CD14-positive monocyte (primary cell): ENCODE data around the gene PBX3. TPM values are rescaled to one million over a fixed set of nuclear protein-coding genes. Genes with fewer than 3 reads are reported as not detected.

Source experiments
- DNase-seq, 3 donors: peaks; one replicate each; pipeline ENCODE4 v3.0.0-alpha.2; 2011 to 2022
- H2AFZ ChIP-seq: 2 replicates; pipeline ENCODE4 v1.6.0; 2012; ENCODE audit warnings: mild to moderate bottlenecking, low read depth, low read length, inconsistent platforms; ENCODE audit not compliant: insufficient read depth, poor library complexity, severe bottlenecking
- H3K27ac ChIP-seq, 2 donors: 1 replicate in 1 of 2; 2 replicates in 1 of 2; pipeline ENCODE4 v1.5.1; 2012 to 2013; ENCODE audit warnings: low read length in 2 of 2, control low read depth in 1 of 2, inconsistent platforms in 1 of 2, low read depth in 1 of 2, mild to moderate bottlenecking in 1 of 2
- H3K27me3 ChIP-seq, 2 donors: one replicate each; pipeline versions ENCODE4 v1.6.0 to v1.6.1; 2011 to 2013; ENCODE audit warnings: low read length in 2 of 2; ENCODE audit not compliant: control insufficient read depth in 2 of 2, insufficient read depth in 2 of 2
- H3K36me3 ChIP-seq, 2 donors: replicated peaks in 1 of 2; 1 replicate in 1 of 2; 2 replicates in 1 of 2; pipeline versions ENCODE4 v1.5.1 to v1.6.1; 2012 to 2013; ENCODE audit warnings: low read length in 2 of 2, control low read depth in 1 of 2, inconsistent platforms in 1 of 2, mild to moderate bottlenecking in 1 of 2; ENCODE audit not compliant: insufficient read depth in 2 of 2, control insufficient read depth in 1 of 2
- H3K4me1 ChIP-seq, 2 donors: 1 replicate in 1 of 2; 2 replicates in 1 of 2; pipeline versions ENCODE4 v1.5.1 to v1.6.1; 2012 to 2013; ENCODE audit warnings: low read length in 2 of 2, control low read depth in 1 of 2, inconsistent platforms in 1 of 2, mild to moderate bottlenecking in 1 of 2, moderate library complexity in 1 of 2; ENCODE audit not compliant: insufficient read depth in 2 of 2, control insufficient read depth in 1 of 2
- H3K4me2 ChIP-seq: replicated peaks from 2 replicates; pipeline ENCODE3; 2012; ENCODE audit warnings: low read length, moderate library complexity, mild to moderate bottlenecking; ENCODE audit not compliant: poor library complexity, severe bottlenecking; ENCODE audit errors: extremely low read depth
- H3K4me3 ChIP-seq, 3 experiments: fragments of 200-600 bp in 1 of 3; sonication (generic) in 1 of 3; replicated peaks in 1 of 3; 1 replicate in 2 of 3; 2 replicates in 1 of 3; pipeline ENCODE4 v1.5.1; 2011 to 2013; ENCODE audit warnings: low read length in 3 of 3, mild to moderate bottlenecking in 3 of 3, control low read depth in 2 of 3, low read depth in 2 of 3, inconsistent platforms in 1 of 3, moderate library complexity in 1 of 3
- H3K79me2 ChIP-seq: 2 replicates; pipeline ENCODE4 v1.6.0; 2012; ENCODE audit warnings: mild to moderate bottlenecking, control low read depth, inconsistent platforms, low read length, moderate library complexity; ENCODE audit not compliant: insufficient read depth
- H3K9ac ChIP-seq: 2 replicates; pipeline ENCODE4 v1.6.0; 2017; ENCODE audit warnings: low read length, mild to moderate bottlenecking; ENCODE audit not compliant: insufficient read depth, poor library complexity, severe bottlenecking
- H3K9me3 ChIP-seq, 2 donors: replicated peaks in 1 of 2; 1 replicate in 1 of 2; 2 replicates in 1 of 2; pipeline versions ENCODE4 v1.5.1 to v1.6.1; 2012 to 2013; ENCODE audit warnings: low read length in 2 of 2, control low read depth in 1 of 2; ENCODE audit not compliant: control insufficient read depth in 1 of 2, insufficient read depth in 1 of 2
- H4K20me1 ChIP-seq: 2 replicates; pipeline ENCODE4 v1.6.0; 2012; ENCODE audit warnings: mild to moderate bottlenecking, low read length, control low read depth, moderate library complexity; ENCODE audit not compliant: insufficient read depth
- H3K27ac Mint-ChIP-seq, 7 donors: one replicate each; pipeline ENCODE4 v1.8.0; 2020; ENCODE audit warnings: mild to moderate bottlenecking in 7 of 7, mixed read lengths in 7 of 7, moderate library complexity in 6 of 7, inconsistent platforms in 2 of 7
- H3K27me3 Mint-ChIP-seq, 3 donors: one replicate each; pipeline ENCODE4 v1.8.0; 2021 to 2022; ENCODE audit warnings: low read depth in 3 of 3, mild to moderate bottlenecking in 3 of 3, mixed read lengths in 3 of 3, moderate library complexity in 3 of 3, inconsistent platforms in 1 of 3
- H3K36me3 Mint-ChIP-seq, 2 donors: one replicate each; pipeline ENCODE4 v1.8.0; 2020; ENCODE audit warnings: mixed read lengths in 2 of 2, inconsistent platforms in 1 of 2, mild to moderate bottlenecking in 1 of 2
- H3K4me1 Mint-ChIP-seq: one replicate; pipeline ENCODE4 v1.8.0; 2020; ENCODE audit warnings: mild to moderate bottlenecking, mixed read lengths
- H3K4me3 Mint-ChIP-seq, 2 donors: one replicate each; pipeline ENCODE4 v1.8.0; 2020; ENCODE audit warnings: mild to moderate bottlenecking in 2 of 2, mixed read lengths in 2 of 2, moderate library complexity in 1 of 2
- H3K9me3 Mint-ChIP-seq, 7 donors: one replicate each; pipeline ENCODE4 v1.8.0; 2020 to 2022; ENCODE audit warnings: mixed read lengths in 7 of 7, mild to moderate bottlenecking in 6 of 7, moderate library complexity in 6 of 7, inconsistent platforms in 2 of 7
- CTCF ChIP-seq: fragments of 200-600 bp; IDR thresholded peaks from one replicate; pipeline ENCODE4 v1.8.0; 2022; ENCODE audit warnings: antibody characterized with exemption, mild to moderate bottlenecking
- WGBS: methylation state at CpG from one replicate; pipeline ENCODE4 v1.1.5; 2013; ENCODE audit warnings: missing lambda C conversion rate; ENCODE audit not compliant: insufficient coverage; 5-methylcytosine and 5-hydroxymethylcytosine counted together
- intact Hi-C, 2 donors: fragments of 100-400 bp; cut with micrococcal nuclease; formaldehyde crosslinking; loops; one replicate each; pipeline versions ENCODE4 v1.15.0 to v1.15.1; 2023
- polyA plus RNA-seq, 3 donors: library from polyadenylated mRNA; depleted of rRNA in 1 of 3; unstranded in 2 of 3; stranded (reverse) in 1 of 3; fragments of 300-500 nt in 2 of 3; fragments of >200 nt in 1 of 3; fragmentation: Illumina TruSeq in 2 of 3; gene quantifications; 1 replicate in 2 of 3; 2 replicates in 1 of 3; pipeline ENCODE4 v1.2.3, GENCODE V29; 2012 to 2021

Gene PBX3
- polyA plus RNA-seq, 3 donors: 6.6 to 22.7 (median 7.1) TPM

DNA sequence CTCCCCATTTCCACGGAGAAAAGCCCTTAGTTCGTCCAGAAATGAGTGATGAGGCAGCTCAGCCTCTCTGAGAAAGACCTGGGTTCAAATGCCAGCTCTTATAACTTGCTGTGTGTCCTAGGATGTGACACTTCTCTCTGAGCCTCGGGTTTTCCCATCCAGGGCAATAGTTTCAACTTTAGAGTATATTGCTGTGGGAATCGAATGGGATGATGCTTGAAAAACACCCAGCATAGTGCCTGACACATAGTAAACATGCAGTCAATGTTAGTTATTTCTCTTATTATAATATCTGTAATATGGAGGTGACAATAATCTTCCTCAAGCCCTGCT, 39.7 kb upstream of the PBX3 start:
- intact Hi-C loops: loop anchor here (5.0 to 10.0 kb wide), 4 partner anchors 40 to 75 kb away; partner anchors contain the start of gene PBX3 (in 1 of the 2)
- H3K27me3 Mint-ChIP-seq: peaks cover 0 to 2% (median 0%) of the 10 kb centered on the region in 3 donors

DNA sequence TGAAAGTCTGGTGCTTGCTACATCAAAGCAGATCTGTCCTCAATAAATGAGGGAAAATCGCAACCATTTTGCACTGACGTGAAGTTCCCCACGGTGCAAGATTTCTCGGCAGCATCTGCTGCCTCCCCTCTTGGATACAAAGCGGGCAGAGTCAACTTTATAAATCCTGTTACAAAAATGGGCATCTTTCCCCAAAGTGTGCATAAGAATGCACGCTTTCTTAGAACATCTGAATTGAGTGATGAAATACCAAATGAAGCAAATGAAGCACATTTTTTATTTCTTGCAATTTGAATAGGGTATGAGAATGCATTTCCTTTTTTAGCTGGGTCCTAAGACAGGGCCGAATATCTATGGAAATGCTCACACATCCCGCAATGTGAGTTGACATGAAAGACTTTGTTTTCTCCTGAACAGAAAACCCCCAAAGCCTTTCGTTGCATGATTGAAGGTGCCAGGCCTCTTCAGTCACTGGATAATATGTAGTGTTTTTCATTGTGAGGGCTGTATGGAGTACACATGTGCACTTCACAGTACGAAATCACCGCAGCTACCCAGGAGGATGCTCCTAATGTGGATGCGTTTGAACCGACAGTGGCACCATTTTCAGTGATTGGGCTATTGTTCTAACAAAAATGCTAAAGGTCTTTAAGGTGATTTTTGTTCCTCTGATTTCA, 20.6 kb upstream of the PBX3 start:
- Mint-ChIP-seq H3K27ac (no peak overlapping the region), H3K36me3 (no peaks in the 10 kb centered on the region), H3K9me3 (peaks cover 0 to 2% (median 0%) of the 10 kb centered on the region in 7 donors), H3K4me3 (no peak overlapping the region), H3K4me1 (no peaks in the 10 kb centered on the region), H3K27me3 (peaks cover 2 to 12% (median 4%) of the 10 kb centered on the region in 3 donors)
- Histone ChIP-seq H2AFZ (no peak overlapping the region), H3K79me2 (no peaks in the 10 kb centered on the region), H3K36me3 (no peaks in the 10 kb centered on the region), H3K27ac (no peak overlapping the region), H3K4me2 (no peak overlapping the region), H3K9me3 (no peaks in the 10 kb centered on the region), H4K20me1 (no peaks in the 10 kb centered on the region), H3K27me3 (no peaks in the 10 kb centered on the region), H3K4me1 (no peaks in the 10 kb centered on the region), H3K4me3 (no peak overlapping the region), H3K9ac (no peak overlapping the region)
- intact Hi-C loops: no loop called here
- no peak for DNase-seq
- 91% methylated on average over 10 of the region's 13 CpGs for WGBS
- no peak for TF ChIP-seq CTCF

More for the DNA sequence above, 39.7 kb upstream of the PBX3 start:
- Histone ChIP-seq H2AFZ (peak overlapping the region; percentile 93), H3K9me3 (no peaks in the 10 kb centered on the region), H3K27ac (peak overlapping the region in 1 of 2 donors; percentile 89), H3K4me2 (peak overlapping the region; percentile 94), H3K79me2 (peaks cover 45% of the 10 kb centered on the region), H3K27me3 (no peaks in the 10 kb centered on the region), H3K9ac (peak overlapping the region; percentile 95), H3K4me1 (peaks cover 15 to 20% of the 10 kb centered on the region in 2 donors), H3K4me3 (peak overlapping the region; percentile 57 to 88 (median 64)), H4K20me1 (peaks cover 14% of the 10 kb centered on the region), H3K36me3 (peaks cover 0 to 7% of the 10 kb centered on the region in 2 donors)
- 50% methylated on average over 2 of the region's 4 CpGs for whole genome bisulfite sequencing
- no peaks in the 10 kb centered on the region for H3K9me3 Mint-ChIP-seq
- H3K4me1 Mint-ChIP-seq: peaks cover 31% of the 10 kb centered on the region
- H3K4me3 Mint-ChIP-seq: peak overlapping the region; percentile 57 to 82
- H3K36me3 Mint-ChIP-seq: peaks cover 0 to 9% of the 10 kb centered on the region in 2 donors
- no peak for TF ChIP-seq CTCF
- peak overlapping the region; percentile 57 to 90 (median 78) for H3K27ac Mint-ChIP-seq
- DNase-seq: no peak
